22Rv1 (cell line): Measurements from ENCODE around the gene PSMB8.

Source experiments
- CTCF ChIP-seq: fragments of 450-650 bp; IDR thresholded peaks from 2 replicates; pipeline ENCODE4 v1.5.1; 2017; ENCODE audit warnings: mild to moderate bottlenecking
- ZFX ChIP-seq: fragments of 450-650 bp; IDR thresholded peaks from 2 replicates; pipeline ENCODE4 v1.6.1; 2017; ENCODE audit warnings: antibody characterized with exemption, borderline replicate concordance

- TF ChIP-seq CTCF, result peak; percentile 84
- TF ChIP-seq ZFX, result no peak
These were observed 46.7 kb downstream of the PSMB8 start for GRCh38 chr6:32796848-32797776.
